Activated T-helper 17 cell treated with anti-CD3 and anti-CD28 coated beads, Interleukin-2, amount 50 U/mL, for 72 hours (primary cell): ENCODE results near the gene SERGEF. TPM values are rescaled to one million over a fixed set of nuclear protein-coding genes. Genes with fewer than 3 reads are reported as not detected.
"Not testable (repeated sequence)": the region's sequence is repeated elsewhere in the genome, so short reads cannot be mapped to it uniquely, and the experiment has no call there.

ENCODE experiments used
- ATAC-seq: fragments of 150-1000 bp; cut with Tn5 transposase; replicated peaks from 2 replicates; pipeline ENCODE4 v1.10.0; 2021; ENCODE audit warnings: mild to moderate bottlenecking, moderate library complexity
- H3K27ac Mint-ChIP-seq: one replicate; pipeline ENCODE4 v1.8.0; 2022; ENCODE audit warnings: mixed read lengths
- H3K27me3 Mint-ChIP-seq: one replicate; pipeline ENCODE4 v1.8.0; 2022; ENCODE audit warnings: mixed read lengths
- H3K36me3 Mint-ChIP-seq: one replicate; pipeline ENCODE4 v1.8.0; 2022; ENCODE audit warnings: low read depth, mild to moderate bottlenecking, mixed read lengths
- H3K4me1 Mint-ChIP-seq: one replicate; pipeline ENCODE4 v1.8.0; 2022; ENCODE audit warnings: mixed read lengths
- H3K4me3 Mint-ChIP-seq: one replicate; pipeline ENCODE4 v1.8.0; 2022; ENCODE audit warnings: mild to moderate bottlenecking, mixed read lengths
- H3K9me3 Mint-ChIP-seq: one replicate; pipeline ENCODE4 v1.8.0; 2022; ENCODE audit warnings: mixed read lengths
- total RNA-seq, 2 donors: library from RNA; stranded (reverse); gene quantifications; one replicate each; pipeline ENCODE4 v1.2.3, GENCODE V29; 2022

SERGEF gene
- total RNA-seq, 2 donors from 2014 or later = 47.9 to 76.0 TPM

DNA sequence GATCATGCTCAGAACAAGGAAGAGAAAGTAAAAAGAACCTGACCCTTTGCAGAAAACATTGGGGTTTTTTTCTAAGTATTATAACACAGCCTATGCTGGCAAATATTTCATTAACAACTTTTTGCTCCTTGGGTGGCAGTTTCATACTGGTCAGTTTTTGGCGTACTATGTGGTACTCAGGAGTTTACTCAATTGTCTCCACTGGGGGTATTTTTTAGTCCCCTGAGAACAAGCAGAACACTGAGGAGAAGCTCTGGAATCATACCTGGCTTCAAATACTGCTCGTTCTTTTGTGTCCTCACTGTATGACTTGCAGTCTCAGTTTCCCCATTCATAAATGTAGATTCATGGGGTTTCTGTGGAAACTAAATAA is 90.4 kb downstream of the SERGEF start:
- no peaks in the 10 kb centered on the region for H3K9me3 Mint-ChIP-seq
- no peaks in the 10 kb centered on the region for H3K27me3 Mint-ChIP-seq

DNA sequence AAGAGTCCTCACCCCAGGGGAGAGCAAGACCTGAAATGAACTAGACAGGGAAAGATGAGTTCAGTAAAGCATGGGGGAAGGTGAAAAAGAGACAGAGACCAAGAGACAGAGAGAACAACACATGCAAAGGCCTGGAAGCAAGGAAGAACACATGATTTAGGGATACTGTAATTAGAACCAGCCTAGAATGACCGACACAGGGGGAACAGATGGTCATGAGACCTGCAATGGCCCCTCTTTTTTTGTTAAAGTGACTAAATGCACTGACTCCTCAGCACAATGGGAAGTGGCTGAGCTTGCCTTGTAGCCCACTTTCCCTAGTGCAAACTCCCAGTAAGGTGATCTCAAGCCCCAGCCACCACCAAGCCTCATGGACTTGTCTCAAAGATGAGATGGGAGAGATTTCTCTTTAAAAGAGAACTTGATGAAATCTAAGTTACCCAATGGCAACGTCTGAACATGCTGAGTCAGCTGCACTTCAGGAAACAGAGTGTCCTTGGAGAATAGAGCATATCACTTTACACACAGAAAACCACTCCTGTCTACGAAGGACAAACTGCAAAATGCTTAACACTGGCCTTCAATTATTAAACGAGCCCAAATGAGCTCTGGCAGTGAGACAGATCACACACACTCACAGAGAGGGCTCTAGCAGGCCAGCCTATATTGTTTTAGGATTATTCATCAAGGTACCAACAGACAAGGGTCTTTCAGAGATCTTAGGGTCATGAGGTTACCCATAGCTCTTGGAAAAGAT is 91.0 kb downstream of the SERGEF start:
- Mint-ChIP-seq H3K9me3 (no peaks in the 10 kb centered on the region), H3K4me1 (peaks cover 9% of the 10 kb centered on the region), H3K27ac (no peak overlapping the region), H3K27me3 (no peaks in the 10 kb centered on the region), H3K36me3 (peaks cover 67% of the 10 kb centered on the region), H3K4me3 (no peak overlapping the region)
- ATAC-seq = no peak

More for the DNA sequence above, 90.4 kb downstream of the SERGEF start:
- H3K36me3 Mint-ChIP-seq = peaks cover 69% of the 10 kb centered on the region
- no peak overlapping the region for H3K4me3 Mint-ChIP-seq
- no peak overlapping the region for H3K27ac Mint-ChIP-seq
- peaks cover 9% of the 10 kb centered on the region for H3K4me1 Mint-ChIP-seq
- no peak for ATAC-seq

DNA sequence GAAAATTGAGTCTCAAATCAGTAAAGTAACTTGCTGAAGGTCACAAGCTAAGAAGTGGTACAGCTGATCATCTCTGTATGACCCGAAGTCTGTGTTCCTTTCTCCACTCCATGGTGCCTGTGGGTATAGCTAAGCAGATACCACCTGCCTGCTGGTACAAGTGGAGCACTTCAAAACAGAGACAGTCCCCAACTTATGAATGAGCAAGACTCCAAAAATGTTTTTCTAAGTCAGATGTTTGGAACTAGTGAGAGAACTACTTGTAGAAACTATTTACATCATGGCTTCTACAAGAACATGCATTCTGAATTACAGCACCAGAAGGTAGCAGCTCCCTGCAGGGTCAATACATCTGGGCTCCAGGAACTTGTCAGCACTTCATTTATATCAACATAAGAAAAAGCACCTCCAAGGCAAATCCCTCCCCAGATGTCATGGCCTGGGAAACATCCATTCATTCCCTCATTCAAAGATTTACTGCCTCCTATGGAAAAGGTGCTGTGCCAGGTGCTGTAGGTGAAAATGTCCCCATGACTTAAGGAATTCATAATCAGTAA is 94.7 kb downstream of the SERGEF start:
- peaks cover 44% of the 10 kb centered on the region for H3K36me3 Mint-ChIP-seq

DNA sequence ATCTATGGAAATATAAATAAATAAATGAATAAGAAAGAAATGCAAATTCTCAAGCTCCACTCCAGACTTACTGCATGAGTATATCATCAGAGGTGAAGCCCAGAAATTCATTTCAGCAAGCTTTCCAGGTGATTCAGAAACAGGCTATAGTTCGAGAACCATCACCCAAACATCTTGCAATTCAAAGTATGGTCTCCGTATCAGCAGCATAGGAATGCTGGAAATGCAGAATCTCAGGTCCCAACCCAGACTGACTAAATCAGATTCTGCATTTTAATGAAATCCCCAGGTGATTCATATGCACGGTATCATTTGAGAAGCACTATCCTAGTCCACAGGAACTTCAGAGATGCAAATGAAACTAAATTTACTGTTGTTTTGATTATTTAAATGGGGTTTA is 95.3 kb downstream of the SERGEF start:
- H3K27me3 Mint-ChIP-seq = no peaks in the 10 kb centered on the region
- no peak overlapping the region for H3K4me3 Mint-ChIP-seq
- no peaks in the 10 kb centered on the region for H3K9me3 Mint-ChIP-seq
- peaks cover 14% of the 10 kb centered on the region for H3K4me1 Mint-ChIP-seq
- H3K36me3 Mint-ChIP-seq = peaks cover 43% of the 10 kb centered on the region
- no peak overlapping the region for H3K27ac Mint-ChIP-seq
- ATAC-seq = no peak

More for the DNA sequence above, 94.7 kb downstream of the SERGEF start:
- Mint-ChIP-seq H3K27me3 (no peaks in the 10 kb centered on the region), H3K4me3 (no peak overlapping the region), H3K4me1 (peaks cover 14% of the 10 kb centered on the region), H3K27ac (no peak overlapping the region), H3K9me3 (no peaks in the 10 kb centered on the region)
- no peak for ATAC-seq

DNA sequence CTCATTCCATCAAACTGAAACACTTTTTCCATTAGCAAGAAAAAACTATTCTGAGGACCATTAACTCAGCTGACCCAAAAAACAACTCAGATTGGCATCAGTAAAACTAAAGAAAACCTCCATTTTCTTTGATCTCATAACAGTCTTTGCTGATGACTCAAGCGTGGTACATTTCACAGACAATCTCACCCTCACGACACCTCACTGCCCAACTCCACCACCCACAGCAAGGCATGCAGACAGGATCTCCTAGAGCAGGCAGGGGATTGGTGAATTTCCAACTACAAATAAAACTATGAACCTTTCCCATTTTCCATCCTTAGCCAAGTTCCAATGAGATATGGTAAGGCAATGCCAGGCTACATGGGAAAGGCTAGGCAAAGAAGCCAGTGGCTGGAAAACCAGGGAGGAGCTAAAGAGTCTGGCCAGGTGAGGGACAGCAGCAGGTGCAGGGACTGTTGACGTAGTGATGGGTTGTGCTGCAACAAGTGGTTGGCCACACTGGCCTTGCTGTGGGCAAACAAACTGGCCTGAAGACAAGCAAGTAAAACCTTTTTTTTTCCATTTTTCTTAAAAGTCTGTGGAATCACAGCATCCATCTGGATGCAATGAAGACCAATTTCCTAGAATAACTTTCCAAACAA is 97.2 kb downstream of the SERGEF start:
- Mint-ChIP-seq H3K4me3 (no peak overlapping the region), H3K9me3 (no peaks in the 10 kb centered on the region), H3K36me3 (peaks cover 34% of the 10 kb centered on the region), H3K27me3 (no peaks in the 10 kb centered on the region), H3K27ac (no peak overlapping the region), H3K4me1 (peaks cover 14% of the 10 kb centered on the region)
- ATAC-seq = peak; percentile 64

DNA sequence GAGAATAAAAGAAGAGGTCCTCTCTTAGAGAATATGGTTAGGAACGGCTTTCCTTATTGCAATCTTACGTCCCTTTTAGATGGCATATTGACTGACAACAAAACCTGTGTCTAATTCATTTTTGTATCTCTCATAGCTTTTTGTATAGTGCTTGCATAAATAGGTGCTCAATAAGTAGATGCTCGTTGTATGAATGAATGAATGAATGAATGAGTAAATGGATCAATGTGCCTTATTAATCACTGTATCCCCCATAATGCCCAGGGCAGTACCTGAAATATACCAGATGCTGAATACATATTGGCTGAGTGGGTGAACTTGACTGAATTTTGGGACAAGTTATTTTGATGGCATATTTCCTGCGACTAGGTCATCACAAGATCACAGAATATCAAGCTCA is 97.9 kb downstream of the SERGEF start:
- Mint-ChIP-seq H3K27me3 (no peaks in the 10 kb centered on the region), H3K27ac (no peak overlapping the region), H3K4me1 (peaks cover 10% of the 10 kb centered on the region), H3K9me3 (no peaks in the 10 kb centered on the region), H3K36me3 (peaks cover 31% of the 10 kb centered on the region), H3K4me3 (no peak overlapping the region)
- ATAC-seq = no peak

DNA sequence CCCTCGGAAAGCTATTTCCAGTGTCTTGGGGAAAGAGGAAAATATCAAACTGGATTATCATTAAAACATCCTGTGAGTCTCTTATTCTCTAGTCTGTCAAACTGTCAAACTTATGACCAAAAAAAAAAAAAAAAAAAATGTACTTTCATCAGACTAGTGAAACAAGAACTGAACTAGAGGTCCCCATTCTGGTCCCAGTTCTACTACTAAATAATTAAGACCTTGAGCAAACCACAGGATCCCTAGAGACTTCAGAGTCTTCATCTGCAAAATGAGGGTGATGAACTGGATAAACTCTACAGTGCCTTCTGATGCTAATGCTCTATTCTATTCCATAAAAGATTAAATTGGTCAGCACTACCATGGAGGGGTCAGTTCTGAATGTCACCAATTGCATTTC is 105.8 kb downstream of the SERGEF start:
- Mint-ChIP-seq H3K27ac (no peak overlapping the region), H3K4me1 (no peaks in the 10 kb centered on the region), H3K4me3 (no peak overlapping the region), H3K36me3 (peaks cover 11% of the 10 kb centered on the region), H3K9me3 (no peaks in the 10 kb centered on the region), H3K27me3 (no peaks in the 10 kb centered on the region)
- ATAC-seq = no peak

DNA sequence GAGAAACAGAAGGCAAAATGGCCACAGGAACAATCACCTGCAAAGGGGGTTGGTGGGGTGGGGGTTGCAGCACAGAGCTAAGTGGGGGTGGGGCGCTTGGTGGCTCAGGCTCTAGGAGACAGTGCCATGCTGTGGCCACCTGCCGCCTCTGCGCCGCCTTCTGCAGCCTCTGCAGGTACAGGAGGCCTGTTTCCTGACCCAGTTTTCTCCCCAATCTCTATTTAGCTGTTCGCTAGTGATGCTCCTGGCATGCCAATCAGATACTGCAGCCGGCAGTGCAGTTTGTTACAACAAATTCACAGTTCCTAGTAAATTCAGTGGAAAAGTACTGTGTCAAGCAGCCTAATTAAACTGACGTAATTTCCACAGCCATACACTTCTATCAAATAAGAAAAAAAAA is 106.4 kb downstream of the SERGEF start:
- Mint-ChIP-seq H3K9me3 (no peaks in the 10 kb centered on the region), H3K4me1 (no peaks in the 10 kb centered on the region), H3K36me3 (peaks cover 13% of the 10 kb centered on the region), H3K27me3 (no peaks in the 10 kb centered on the region), H3K4me3 (no peak overlapping the region), H3K27ac (no peak overlapping the region)
- ATAC-seq = no peak

DNA sequence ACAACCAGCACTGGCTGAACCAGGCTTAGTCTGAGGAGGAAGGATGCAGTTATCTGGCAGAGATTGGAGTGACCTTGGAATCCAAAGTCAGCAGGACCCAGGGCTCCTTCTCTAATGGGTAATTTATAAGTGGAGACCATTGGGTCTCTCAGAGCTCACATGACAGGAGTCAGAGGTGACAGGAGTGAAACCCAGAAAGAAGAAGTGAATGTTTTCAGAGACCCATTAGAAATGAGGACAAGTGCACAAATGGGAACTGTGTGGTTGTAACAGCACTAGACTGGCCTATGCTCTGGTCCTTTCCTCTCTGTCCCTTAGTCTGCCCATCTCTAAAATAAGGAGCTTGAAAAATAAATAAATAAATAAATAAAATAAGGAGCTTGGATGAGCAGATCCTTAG is 107.4 kb downstream of the SERGEF start:
- H3K27ac Mint-ChIP-seq = no peak overlapping the region
- no peaks in the 10 kb centered on the region for H3K27me3 Mint-ChIP-seq
- H3K9me3 Mint-ChIP-seq = no peaks in the 10 kb centered on the region
- no peak overlapping the region for H3K4me3 Mint-ChIP-seq
- no peaks in the 10 kb centered on the region for H3K4me1 Mint-ChIP-seq
- peaks cover 18% of the 10 kb centered on the region for H3K36me3 Mint-ChIP-seq
- no peak for ATAC-seq

DNA sequence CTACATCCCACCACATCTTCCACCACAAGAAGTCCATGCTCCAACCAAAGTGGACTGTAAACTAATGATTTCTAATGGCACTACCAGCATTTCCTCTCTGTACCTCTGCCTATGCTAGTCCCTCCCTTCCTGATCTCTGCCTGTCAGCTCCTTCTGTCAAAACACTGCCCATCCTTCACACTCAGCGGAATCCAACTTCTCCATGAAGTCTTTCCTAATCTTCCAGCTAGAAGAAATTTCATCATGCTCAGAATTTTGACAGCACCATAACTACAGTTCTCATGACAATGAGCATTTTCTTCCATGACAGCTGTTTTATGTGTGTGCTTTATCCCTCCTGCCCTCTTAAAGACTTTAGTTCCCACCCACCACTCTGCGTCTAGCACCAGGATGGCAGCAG is 111.4 kb downstream of the SERGEF start:
- peaks cover 16% of the 10 kb centered on the region for H3K36me3 Mint-ChIP-seq
- H3K9me3 Mint-ChIP-seq = no peaks in the 10 kb centered on the region
- no peaks in the 10 kb centered on the region for H3K27me3 Mint-ChIP-seq
- H3K4me3 Mint-ChIP-seq = no peak overlapping the region
- no peak for ATAC-seq
- H3K27ac Mint-ChIP-seq = no peak overlapping the region
- no peaks in the 10 kb centered on the region for H3K4me1 Mint-ChIP-seq

DNA sequence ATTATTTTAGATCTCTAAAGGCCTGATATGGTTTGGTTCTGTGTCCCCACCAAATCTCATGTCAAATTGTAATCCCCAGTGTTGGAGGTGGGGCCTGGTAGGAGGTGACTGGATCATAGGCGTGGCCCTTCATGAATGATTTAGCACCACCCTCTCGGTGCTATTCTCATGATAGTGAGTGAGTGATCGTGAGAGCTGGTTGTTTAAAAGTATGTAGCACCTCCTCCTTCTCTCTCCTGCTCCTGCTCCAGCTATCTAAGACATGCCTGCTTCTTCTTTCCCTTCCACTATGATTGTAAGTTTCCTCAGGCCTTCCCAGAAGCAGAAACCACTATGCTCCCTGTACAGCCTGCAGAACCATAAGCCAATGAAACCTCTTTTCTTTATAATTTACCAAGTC is 114.1 kb downstream of the SERGEF start:
- no peak for ATAC-seq
- no peaks in the 10 kb centered on the region for H3K27me3 Mint-ChIP-seq
- H3K9me3 Mint-ChIP-seq = no peaks in the 10 kb centered on the region
- no peak overlapping the region for H3K4me3 Mint-ChIP-seq
- H3K4me1 Mint-ChIP-seq = no peaks in the 10 kb centered on the region
- H3K36me3 Mint-ChIP-seq = peaks cover 14% of the 10 kb centered on the region
- H3K27ac Mint-ChIP-seq = no peak overlapping the region

DNA sequence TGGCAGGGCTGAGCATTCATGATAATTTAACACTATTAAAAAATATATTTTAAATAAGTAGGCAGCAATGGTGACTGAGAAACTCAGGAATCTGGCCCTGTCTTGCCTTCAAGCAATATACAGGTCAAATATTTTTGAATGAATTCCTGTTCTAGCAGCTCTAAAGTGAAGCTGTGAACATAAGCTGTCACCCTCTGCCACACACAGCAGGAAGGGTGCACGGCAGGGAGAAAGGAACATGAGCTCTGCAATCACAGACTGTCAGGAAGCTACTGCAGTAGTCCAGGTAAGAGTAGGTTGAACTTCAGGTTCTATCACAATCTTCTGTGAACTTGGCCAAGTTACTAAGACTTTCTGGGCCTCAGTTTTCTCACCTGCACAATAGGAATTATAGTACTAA is 114.8 kb downstream of the SERGEF start:
- no peaks in the 10 kb centered on the region for H3K27me3 Mint-ChIP-seq
- no peaks in the 10 kb centered on the region for H3K4me1 Mint-ChIP-seq
- no peak overlapping the region for H3K4me3 Mint-ChIP-seq
- no peak overlapping the region for H3K27ac Mint-ChIP-seq
- no peaks in the 10 kb centered on the region for H3K9me3 Mint-ChIP-seq
- peaks cover 15% of the 10 kb centered on the region for H3K36me3 Mint-ChIP-seq
- no peak for ATAC-seq

DNA sequence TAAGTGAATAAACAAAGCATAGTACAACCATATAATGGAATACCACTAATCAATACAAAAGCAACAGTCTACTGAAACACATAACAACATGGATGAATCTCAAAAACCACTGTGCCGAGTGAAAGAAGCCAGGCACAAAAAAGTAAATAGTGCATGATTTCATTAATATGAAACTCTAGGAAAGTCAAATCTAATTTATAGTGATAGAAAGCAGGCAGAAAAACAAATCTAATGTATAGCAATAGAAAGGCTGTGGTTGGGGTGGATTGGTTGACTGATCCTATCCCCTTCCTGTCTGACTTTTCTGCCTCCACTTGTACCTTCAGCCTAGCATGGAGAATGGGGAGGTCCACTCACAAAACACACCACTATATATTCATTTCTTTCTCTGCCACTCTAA is 115.4 kb downstream of the SERGEF start:
- Mint-ChIP-seq H3K27ac (no peak overlapping the region), H3K4me1 (no peaks in the 10 kb centered on the region), H3K36me3 (peaks cover 15% of the 10 kb centered on the region), H3K27me3 (no peaks in the 10 kb centered on the region), H3K4me3 (no peak overlapping the region), H3K9me3 (no peaks in the 10 kb centered on the region)
- ATAC-seq = no peak

DNA sequence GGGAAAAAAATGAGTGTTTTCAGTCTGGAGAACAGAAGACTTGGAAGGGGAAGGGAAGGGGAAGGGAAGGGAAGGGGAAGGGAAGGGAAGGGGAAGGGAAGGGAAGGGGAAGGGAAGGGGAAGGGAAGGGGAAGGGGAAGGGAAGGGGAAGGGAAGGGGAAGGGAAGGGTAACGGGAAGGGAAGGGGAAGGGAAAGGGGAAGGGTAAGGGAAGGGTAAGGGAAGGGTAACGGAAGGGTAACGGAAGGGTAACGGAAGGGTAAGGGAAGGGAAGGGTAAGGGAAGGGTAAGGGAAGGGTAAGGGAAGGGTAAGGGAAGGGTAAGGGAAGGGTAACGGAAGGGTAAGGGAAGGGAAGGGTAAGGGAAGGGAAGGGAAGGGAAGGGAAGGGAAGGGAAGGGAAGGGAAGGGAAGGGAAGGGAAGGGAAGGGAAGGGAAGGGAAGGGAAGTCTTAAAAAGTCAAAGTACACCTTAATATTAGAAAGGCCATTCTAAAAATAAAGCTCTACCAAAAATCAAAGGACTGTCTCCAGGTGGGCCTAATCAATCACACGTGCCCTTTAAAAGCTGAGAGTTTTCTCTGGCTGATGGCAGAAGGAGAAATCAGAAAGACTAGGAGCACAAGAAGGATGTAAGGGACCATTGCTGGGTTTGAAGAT is 116.2 kb downstream of the SERGEF start:
- not testable (repeated sequence) for H3K27me3 Mint-ChIP-seq, H3K4me3 Mint-ChIP-seq, H3K27ac Mint-ChIP-seq, H3K4me1 Mint-ChIP-seq, ATAC-seq, H3K9me3 Mint-ChIP-seq
- H3K36me3 Mint-ChIP-seq = peaks cover 21% of the 10 kb centered on the region
